Measurements from ENCODE around the gene PALD1.
A peak's percentile ranks its signal among the peaks of the same experiment; 100 is the strongest.
"Not testable (repeated sequence)": the region's sequence is repeated elsewhere in the genome, so short reads cannot be mapped to it uniquely, and the experiment has no call there.

The PALD1 gene

DNA sequence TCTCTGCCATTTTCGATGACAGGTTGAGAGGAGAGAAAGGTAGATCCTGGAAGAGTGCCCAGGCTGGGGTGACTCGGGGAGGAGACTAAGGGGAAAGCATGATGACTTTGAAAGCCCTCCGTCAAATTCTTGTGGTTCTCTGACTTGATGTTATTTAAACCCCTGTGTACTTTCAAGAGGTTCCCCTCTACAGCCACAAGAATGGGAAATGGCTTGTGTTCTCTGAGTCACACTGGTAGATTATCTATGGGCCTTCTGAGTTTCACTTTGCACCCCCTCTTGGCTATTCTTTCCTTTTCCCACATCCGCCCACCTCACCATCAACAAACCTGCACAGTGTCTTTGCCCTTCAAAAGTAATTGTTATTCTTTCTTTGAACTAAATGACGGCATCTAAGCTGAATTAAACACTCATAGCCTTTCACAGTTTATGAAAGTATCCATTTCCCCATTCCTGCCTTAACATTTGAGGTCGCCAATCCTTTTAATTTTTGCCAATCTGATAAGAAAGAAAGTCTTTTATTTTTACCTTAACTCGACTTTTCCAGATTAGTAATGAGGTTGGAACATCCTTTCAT lies 99.9 kb downstream of the PALD1 start:
- peaks cover 37% of the 10 kb centered on the region for H3K4me1 ChIP-seq (ENCODE audit: control insufficient read depth, insufficient read depth, low read length, poor library complexity, severe bottlenecking)

DNA sequence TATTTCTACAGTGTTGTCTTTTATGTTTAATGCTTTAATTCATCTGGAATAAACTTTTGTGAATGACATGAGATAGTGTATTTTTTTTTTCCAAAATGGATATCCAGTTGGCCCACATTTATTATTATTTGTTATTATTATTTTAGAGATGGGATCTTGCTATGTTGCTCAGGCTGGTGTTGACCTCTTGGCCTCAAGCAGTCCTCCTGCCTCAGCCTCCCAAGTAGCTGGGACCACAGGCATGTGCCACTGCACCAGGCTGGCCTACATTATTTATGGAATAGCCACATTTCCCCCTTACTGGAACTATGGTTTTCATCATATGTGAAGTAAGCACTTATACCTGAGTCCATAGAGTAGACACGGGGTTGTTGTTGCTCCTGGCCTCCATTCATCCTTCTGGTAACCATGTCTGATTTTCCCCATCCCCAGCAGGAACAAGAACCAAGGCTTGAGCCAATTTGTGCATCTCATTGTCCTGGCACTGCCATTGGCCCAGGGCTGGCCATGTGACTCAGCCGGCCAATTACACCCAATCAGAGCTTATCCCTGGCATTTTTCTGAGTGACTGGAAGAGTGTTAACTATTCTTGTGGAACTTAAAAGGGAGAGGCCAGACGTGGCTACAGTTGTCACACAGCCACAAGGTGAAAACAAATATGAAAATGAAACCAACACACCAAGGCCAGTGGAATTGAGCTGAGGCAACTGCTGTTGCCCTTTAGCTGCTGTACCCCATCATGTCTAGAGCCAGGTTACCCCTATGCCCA lies 100.9 kb downstream of the PALD1 start:
- Histone ChIP-seq H3K36me3 (ENCODE audit: control insufficient read depth, insufficient read depth, low read length) (no peaks in the 10 kb centered on the region), H3K9me3 (ENCODE audit: control insufficient read depth, low read length) (no peaks in the 10 kb centered on the region), H3K27me3 (replicated peaks; ENCODE audit: control insufficient read depth, insufficient read depth, low read length, poor library complexity, severe bottlenecking) (no peaks in the 10 kb centered on the region), H3K4me1 (ENCODE audit: control insufficient read depth, insufficient read depth, low read length, poor library complexity, severe bottlenecking) (peaks cover 37% of the 10 kb centered on the region), H3K4me3 (ENCODE audit: insufficient read depth, low read depth, low read length, poor library complexity, severe bottlenecking) (no peak overlapping the region), H3K27ac (ENCODE audit: insufficient read depth, low read length, poor library complexity, severe bottlenecking) (no peak overlapping the region)
- DNase-seq = no peak

More for the DNA sequence above, 99.9 kb downstream of the PALD1 start:
- H3K27ac ChIP-seq (ENCODE audit: insufficient read depth, low read length, poor library complexity, severe bottlenecking) = no peak overlapping the region
- H3K27me3 ChIP-seq (replicated peaks; ENCODE audit: control insufficient read depth, insufficient read depth, low read length, poor library complexity, severe bottlenecking) = no peaks in the 10 kb centered on the region
- no peaks in the 10 kb centered on the region for H3K9me3 ChIP-seq (ENCODE audit: control insufficient read depth, low read length)
- no peak overlapping the region for H3K4me3 ChIP-seq (ENCODE audit: insufficient read depth, low read depth, low read length, poor library complexity, severe bottlenecking)
- no peaks in the 10 kb centered on the region for H3K36me3 ChIP-seq (ENCODE audit: control insufficient read depth, insufficient read depth, low read length)
- DNase-seq = peak in 2 of 3 donors; percentile 23 to 29

DNA sequence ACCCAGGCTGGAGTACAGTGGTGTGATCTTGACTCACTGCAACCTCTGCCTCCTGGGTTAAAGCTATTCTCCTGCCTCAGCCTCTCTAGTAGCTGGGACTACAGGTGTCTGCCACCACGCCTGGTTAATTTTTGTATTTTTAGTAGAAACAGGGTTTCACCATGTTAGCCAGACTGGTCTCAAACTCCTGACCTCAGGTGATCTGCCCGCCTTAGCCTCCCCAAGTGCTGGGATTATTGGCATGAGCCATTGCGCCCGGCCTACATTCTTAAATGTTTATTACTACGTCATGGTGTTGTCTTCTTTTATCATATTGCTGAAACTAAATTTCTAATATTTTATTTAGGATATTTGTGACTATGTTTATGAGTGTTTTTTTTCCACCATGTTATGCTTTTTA lies 102.6 kb downstream of the PALD1 start:
- H3K27me3 ChIP-seq (replicated peaks; ENCODE audit: control insufficient read depth, insufficient read depth, low read length, poor library complexity, severe bottlenecking); H3K9me3 ChIP-seq (ENCODE audit: control insufficient read depth, low read length); DNase-seq; H3K27ac ChIP-seq (ENCODE audit: insufficient read depth, low read length, poor library complexity, severe bottlenecking); H3K4me3 ChIP-seq (ENCODE audit: insufficient read depth, low read depth, low read length, poor library complexity, severe bottlenecking); H3K36me3 ChIP-seq (ENCODE audit: control insufficient read depth, insufficient read depth, low read length): not testable (repeated sequence)
- peaks cover 34% of the 10 kb centered on the region for H3K4me1 ChIP-seq (ENCODE audit: control insufficient read depth, insufficient read depth, low read length, poor library complexity, severe bottlenecking)

DNA sequence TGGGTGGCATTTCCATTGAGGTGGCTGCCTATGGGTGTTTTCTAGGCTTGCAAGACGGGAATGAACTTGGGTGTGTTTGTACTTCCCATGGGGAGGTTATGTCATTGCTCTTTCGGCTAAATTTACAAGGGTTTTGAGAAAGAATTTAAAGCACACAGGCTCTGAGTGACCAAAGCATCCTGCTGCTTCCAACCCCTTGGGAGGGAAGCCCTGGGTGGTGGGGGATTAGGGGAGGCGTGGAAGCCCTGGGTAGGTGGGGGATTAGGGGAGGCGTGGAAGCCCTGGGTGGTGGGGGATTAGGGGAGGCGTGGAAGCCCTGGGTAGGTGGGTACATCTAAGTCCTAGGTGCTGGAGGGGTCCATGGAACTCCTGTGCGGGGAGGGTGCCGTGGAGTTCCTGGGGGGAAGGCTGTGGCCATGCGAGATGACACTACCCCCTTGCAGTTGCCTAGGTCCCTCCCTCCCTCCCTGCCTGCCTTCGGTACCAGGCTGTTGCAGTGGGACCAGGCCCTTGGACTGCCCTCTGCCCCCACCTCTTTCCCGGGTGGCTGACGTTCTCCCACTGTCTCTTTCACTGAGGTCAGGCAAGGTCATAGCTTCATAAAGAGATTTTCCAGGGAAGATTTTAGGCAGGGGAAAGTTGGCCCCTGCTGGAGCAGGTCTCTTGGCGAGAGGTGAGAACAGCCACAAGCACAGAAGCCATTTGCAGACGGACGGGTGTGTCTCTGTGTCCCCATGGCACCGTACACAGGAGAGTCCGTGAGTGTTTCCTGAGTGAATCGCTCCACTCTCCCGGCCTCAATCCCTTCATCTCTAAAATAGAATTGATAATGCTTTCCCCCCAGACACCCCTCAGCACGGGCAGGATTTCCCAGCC lies 104.5 kb downstream of the PALD1 start:
- Histone ChIP-seq H3K36me3 (ENCODE audit: control insufficient read depth, insufficient read depth, low read length) (no peaks in the 10 kb centered on the region), H3K4me3 (ENCODE audit: insufficient read depth, low read depth, low read length, poor library complexity, severe bottlenecking) (no peak overlapping the region), H3K4me1 (ENCODE audit: control insufficient read depth, insufficient read depth, low read length, poor library complexity, severe bottlenecking) (peaks cover 18% of the 10 kb centered on the region), H3K27me3 (replicated peaks; ENCODE audit: control insufficient read depth, insufficient read depth, low read length, poor library complexity, severe bottlenecking) (no peaks in the 10 kb centered on the region), H3K27ac (ENCODE audit: insufficient read depth, low read length, poor library complexity, severe bottlenecking) (no peak overlapping the region), H3K9me3 (ENCODE audit: control insufficient read depth, low read length) (no peaks in the 10 kb centered on the region)
- no peak for DNase-seq

DNA sequence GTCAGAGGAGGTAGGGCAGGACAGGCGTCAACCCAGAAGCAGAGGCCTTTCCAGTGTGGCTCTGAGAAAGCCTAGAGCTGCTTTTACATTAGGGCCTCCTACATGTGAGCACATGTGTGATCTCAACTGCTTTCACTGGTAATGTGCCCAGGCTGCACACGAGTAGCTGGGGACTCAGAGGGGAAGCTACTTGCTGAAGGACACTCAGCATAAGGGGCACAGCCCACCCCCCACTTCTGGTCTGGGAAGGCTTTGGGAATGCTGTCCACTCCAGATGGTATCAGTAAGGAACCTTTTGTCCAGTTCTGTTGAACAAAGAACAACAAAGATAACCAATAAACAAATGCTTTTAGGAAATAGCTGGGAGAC lies 105.1 kb downstream of the PALD1 start:
- DNase-seq = no peak
- Histone ChIP-seq H3K4me3 (ENCODE audit: insufficient read depth, low read depth, low read length, poor library complexity, severe bottlenecking) (no peak overlapping the region), H3K27ac (ENCODE audit: insufficient read depth, low read length, poor library complexity, severe bottlenecking) (no peak overlapping the region), H3K27me3 (replicated peaks; ENCODE audit: control insufficient read depth, insufficient read depth, low read length, poor library complexity, severe bottlenecking) (no peaks in the 10 kb centered on the region), H3K9me3 (ENCODE audit: control insufficient read depth, low read length) (no peaks in the 10 kb centered on the region), H3K36me3 (ENCODE audit: control insufficient read depth, insufficient read depth, low read length) (no peaks in the 10 kb centered on the region), H3K4me1 (ENCODE audit: control insufficient read depth, insufficient read depth, low read length, poor library complexity, severe bottlenecking) (peaks cover 12% of the 10 kb centered on the region)

DNA sequence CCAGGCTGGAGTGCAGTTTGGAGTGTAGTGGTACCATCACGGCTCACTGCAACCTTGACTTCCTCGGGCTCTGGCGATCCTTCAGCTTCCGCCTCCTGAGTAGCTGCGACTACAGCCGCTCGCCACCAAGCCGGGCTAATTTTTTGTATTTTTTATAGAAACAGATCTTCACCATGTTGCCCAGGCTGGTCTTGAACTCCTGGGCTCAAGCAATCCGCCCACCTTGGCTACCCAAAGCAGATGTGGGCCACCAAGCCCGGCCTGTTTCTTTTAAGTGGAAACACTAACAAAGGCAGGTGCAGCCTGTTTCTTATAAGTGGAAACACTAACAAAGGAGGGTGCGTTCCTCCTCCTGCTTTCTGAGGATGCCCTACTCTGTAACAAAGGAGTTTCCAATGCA lies 105.8 kb downstream of the PALD1 start:
- H3K27me3 ChIP-seq (replicated peaks; ENCODE audit: control insufficient read depth, insufficient read depth, low read length, poor library complexity, severe bottlenecking) = no peaks in the 10 kb centered on the region
- DNase-seq = no peak
- H3K36me3 ChIP-seq (ENCODE audit: control insufficient read depth, insufficient read depth, low read length) = no peaks in the 10 kb centered on the region
- H3K27ac ChIP-seq (ENCODE audit: insufficient read depth, low read length, poor library complexity, severe bottlenecking) = no peak overlapping the region
- no peaks in the 10 kb centered on the region for H3K9me3 ChIP-seq (ENCODE audit: control insufficient read depth, low read length)
- peaks cover 6% of the 10 kb centered on the region for H3K4me1 ChIP-seq (ENCODE audit: control insufficient read depth, insufficient read depth, low read length, poor library complexity, severe bottlenecking)
- H3K4me3 ChIP-seq (ENCODE audit: insufficient read depth, low read depth, low read length, poor library complexity, severe bottlenecking) = no peak overlapping the region

DNA sequence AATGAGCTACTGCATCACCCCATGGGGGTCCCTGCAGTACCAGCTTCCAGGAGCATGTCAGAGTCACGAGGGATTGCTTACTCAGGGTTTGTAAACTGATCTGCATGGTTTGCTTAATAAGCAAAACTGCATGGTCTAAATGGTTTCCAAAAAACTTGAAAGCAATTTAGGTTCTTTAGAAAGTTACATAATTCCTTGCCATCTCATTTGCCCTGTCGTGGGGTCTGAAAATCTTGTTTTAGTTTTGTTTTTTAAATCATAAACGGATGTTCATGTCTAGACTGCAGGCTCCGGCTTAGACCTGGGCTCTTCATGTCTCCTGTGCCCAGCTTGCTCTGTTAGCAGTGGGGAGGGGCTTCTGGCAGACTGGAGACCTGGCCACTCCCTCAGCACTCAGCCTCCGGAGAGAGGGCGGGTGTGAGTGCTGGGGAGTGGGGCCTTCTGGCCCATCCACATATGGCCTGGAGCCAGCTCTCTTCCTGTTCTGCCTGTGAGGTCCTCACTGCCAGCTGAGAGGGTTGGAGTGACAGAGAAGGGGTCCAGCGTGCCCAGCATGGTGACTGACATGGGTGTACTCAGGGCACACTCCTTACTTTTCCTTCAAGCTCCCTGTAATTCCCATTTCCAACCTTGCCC lies 106.5 kb downstream of the PALD1 start:
- no peaks in the 10 kb centered on the region for H3K36me3 ChIP-seq (ENCODE audit: control insufficient read depth, insufficient read depth, low read length)
- DNase-seq = no peak
- no peak overlapping the region for H3K4me3 ChIP-seq (ENCODE audit: insufficient read depth, low read depth, low read length, poor library complexity, severe bottlenecking)
- H3K9me3 ChIP-seq (ENCODE audit: control insufficient read depth, low read length) = no peaks in the 10 kb centered on the region
- H3K27me3 ChIP-seq (replicated peaks; ENCODE audit: control insufficient read depth, insufficient read depth, low read length, poor library complexity, severe bottlenecking) = no peaks in the 10 kb centered on the region
- no peaks in the 10 kb centered on the region for H3K4me1 ChIP-seq (ENCODE audit: control insufficient read depth, insufficient read depth, low read length, poor library complexity, severe bottlenecking)
- H3K27ac ChIP-seq (ENCODE audit: insufficient read depth, low read length, poor library complexity, severe bottlenecking) = no peak overlapping the region

DNA sequence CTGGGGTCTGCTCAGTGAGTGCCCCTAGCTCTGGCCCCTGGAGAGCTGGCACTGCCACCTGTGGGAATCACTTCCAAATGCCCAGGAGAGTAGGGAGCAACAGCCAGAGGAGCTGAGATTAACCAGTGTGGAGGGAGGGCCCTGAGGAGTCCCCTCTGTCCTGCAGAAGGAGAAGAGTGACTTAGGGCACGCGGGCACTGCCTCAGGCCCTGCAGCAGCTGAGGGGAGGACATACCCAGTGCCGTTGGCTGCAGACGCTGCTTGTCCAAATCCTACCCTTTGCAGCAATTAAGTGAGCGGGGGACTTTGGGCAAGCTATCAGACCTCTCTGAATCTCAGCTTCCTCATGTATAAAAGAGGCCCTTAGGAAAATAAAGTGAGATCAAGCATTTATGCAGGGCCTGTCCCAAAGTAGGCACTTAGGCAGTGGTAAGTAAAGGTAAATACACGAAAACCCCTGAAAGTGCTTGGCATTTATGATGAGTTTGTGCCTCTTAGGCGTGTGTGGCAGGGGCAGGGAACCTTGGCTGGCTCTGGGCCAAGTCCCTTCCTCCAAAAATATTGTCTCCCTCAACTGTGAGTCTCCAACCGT lies 107.1 kb downstream of the PALD1 start:
- H3K27me3 ChIP-seq (replicated peaks; ENCODE audit: control insufficient read depth, insufficient read depth, low read length, poor library complexity, severe bottlenecking) = no peaks in the 10 kb centered on the region
- no peak overlapping the region for H3K4me3 ChIP-seq (ENCODE audit: insufficient read depth, low read depth, low read length, poor library complexity, severe bottlenecking)
- H3K27ac ChIP-seq (ENCODE audit: insufficient read depth, low read length, poor library complexity, severe bottlenecking) = no peak overlapping the region
- no peak for DNase-seq
- H3K36me3 ChIP-seq (ENCODE audit: control insufficient read depth, insufficient read depth, low read length) = no peaks in the 10 kb centered on the region
- no peaks in the 10 kb centered on the region for H3K4me1 ChIP-seq (ENCODE audit: control insufficient read depth, insufficient read depth, low read length, poor library complexity, severe bottlenecking)
- H3K9me3 ChIP-seq (ENCODE audit: control insufficient read depth, low read length) = no peaks in the 10 kb centered on the region

DNA sequence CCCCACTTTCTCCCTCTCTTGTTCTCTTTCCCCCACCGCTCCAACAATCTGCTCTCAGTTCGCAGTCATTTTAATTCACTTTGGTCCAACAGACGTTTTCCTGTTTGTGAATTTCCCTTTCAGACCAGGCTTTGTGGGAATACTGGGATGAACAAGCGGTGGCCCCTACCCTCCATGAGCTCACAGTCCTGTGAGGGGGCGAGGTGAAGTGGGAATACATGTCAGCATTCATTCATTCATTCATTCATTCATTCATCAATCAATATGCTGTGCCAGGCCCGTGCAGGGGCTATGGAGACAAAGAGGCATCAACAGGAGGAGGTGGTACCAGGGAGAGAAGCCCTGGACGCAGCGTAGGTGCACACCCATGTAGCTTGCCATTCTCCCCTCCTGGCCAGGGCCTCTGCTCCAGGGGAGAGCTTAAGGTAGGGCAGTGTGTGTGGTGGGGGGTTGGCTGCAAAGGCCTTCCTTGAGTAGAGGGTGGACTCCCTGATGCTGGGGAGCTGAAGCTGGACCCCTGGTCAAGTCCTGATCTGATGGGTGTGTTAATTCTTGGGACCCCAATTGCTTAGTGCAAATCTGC lies 107.9 kb downstream of the PALD1 start:
- Histone ChIP-seq H3K27ac (ENCODE audit: insufficient read depth, low read length, poor library complexity, severe bottlenecking) (no peak overlapping the region), H3K4me3 (ENCODE audit: insufficient read depth, low read depth, low read length, poor library complexity, severe bottlenecking) (no peak overlapping the region), H3K4me1 (ENCODE audit: control insufficient read depth, insufficient read depth, low read length, poor library complexity, severe bottlenecking) (no peaks in the 10 kb centered on the region), H3K36me3 (ENCODE audit: control insufficient read depth, insufficient read depth, low read length) (no peaks in the 10 kb centered on the region), H3K9me3 (ENCODE audit: control insufficient read depth, low read length) (no peaks in the 10 kb centered on the region), H3K27me3 (replicated peaks; ENCODE audit: control insufficient read depth, insufficient read depth, low read length, poor library complexity, severe bottlenecking) (no peaks in the 10 kb centered on the region)
- no peak for DNase-seq
